Gastrocnemius medialis (tissue), 4 donors: ENCODE measurements around the gene LAMA4.

Experiments used
- CTCF ChIP-seq, 5 experiments: fragments of 450-650 bp in 3 of 5; fragments of 200-600 bp in 2 of 5; sonication (generic) in 2 of 5; IDR thresholded peaks in 4 of 5; conservative IDR thresholded peaks in 1 of 5; 1 replicate in 4 of 5; 2 replicates in 1 of 5; pipeline ENCODE4 v1.5.1; 2016 to 2019; ENCODE audit warnings: antibody characterized with exemption in 5 of 5, mild to moderate bottlenecking in 3 of 5, moderate library complexity in 3 of 5
- POLR2A ChIP-seq, 2 donors: fragments of 450-650 bp; IDR thresholded peaks; one replicate each; pipeline ENCODE4 v1.6.1; 2017; ENCODE audit warnings: antibody characterized with exemption in 2 of 2, mild to moderate bottlenecking in 2 of 2, moderate library complexity in 2 of 2

GRCh38 chr6:112296694-112297093 lies 42.3 kb upstream of the LAMA4 start:
- TF ChIP-seq CTCF (IDR thresholded peaks at IDR 0.05 in 4 of 5, conservative IDR thresholded peaks at IDR 0.05 in 1 of 5) (no peak), POLR2A (IDR thresholded peaks at IDR 0.05) (no peak)
